ENCODE data around the gene SYTL3.

SYTL3 gene

DNA sequence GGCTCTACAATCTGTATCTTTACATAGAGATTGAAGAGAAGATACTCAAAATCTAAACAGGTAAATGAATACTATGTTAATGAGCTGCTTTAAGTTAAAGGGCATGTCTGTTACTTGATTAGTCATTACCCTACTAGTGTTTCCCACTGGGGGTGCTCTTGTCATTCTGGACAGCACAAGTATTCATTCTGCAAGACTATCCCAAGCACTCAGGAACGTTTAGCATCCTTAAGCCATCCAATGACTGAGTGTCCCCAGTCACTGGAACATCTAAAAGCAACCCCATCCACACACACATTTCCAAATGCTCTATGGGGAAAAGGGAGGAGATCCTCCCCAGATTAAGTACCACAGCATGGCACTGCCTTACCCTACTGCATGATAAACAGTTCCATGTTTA is 143.6 kb downstream of the SYTL3 start:
- no peak for DNase-seq (ENCODE audit: low read depth)

DNA sequence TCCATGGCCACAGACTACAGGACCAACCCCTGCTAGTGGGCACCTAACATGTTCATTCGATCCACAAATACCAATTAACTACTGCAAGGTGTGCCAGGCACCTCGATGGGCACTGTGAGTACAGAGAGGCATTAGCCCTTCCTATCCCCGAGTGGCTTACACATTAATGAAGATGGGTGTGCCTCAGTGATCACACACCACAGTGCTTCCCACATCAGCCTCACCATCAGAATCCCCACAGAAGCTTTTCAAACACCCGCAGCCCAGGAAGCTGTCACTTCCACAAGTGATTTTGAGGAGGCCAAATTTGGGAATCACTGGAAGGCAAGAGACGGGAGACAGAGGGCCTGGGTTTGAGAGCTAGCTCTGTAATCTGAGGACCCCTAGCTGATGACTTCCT is 145.7 kb downstream of the SYTL3 start:
- no peak for DNase-seq (ENCODE audit: low read depth)

DNA sequence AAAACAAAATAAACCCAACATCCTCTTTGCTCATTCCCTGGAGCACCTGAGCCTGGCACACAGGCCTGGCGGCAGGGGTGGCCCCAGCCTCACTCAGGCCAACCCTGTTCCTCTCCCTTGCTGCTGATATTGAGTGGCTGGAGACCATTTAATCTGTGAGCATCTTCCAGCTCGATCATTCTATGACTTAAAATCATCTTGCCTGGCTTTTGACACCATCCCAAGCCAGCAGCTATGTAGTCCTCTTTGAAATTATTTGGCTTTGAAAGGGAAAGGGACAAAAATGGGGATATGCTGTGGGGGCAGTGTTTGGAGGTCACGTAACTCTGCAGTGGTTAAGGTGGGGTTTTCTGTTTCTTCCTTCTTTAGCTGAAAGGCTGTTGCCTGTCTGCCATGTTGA is 146.5 kb downstream of the SYTL3 start:
- no peak for DNase-seq (ENCODE audit: low read depth)

DNA sequence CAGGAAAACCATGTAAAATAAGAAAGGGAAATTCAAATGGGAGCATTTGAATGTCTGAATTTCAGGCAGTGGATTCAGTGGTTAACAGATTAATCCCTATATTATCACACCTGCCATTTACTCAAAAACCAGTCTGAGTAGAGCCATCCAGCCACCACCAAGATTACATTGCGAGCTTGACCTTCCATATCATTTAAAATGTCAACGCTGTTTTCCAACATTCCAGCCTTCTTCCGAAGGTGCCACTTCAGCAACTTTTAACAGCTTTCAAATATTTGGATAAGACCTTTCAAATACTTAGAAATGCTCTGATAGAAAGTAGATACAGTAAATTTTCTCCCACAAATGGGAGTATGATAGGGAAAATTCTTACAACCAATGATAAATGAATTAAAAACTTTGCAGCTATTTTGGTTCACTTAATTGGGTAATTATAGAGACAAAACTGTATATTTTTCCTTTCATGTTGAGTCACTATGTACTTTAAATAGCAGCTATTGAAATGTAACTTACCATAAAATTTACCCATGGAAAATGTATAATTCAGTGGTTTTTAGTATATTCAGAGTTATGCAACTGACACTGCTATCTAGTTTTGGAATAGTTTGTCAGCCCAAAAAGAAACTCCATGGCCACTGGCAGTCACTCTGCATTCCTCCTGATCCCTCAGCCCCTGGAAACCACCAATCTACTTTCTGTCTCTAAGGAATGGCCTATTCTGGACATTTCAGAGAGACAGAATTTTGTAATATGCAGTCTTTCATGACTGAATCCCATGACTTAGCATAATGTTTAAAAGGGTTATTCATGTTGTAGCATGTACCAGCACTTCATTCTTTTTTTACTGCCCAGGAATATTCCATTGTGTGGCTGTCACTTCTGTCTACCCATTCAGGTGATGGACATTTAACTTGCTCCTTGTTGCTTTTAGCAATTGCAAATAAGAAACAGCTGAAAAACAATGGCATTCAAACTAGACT is 147.8 kb downstream of the SYTL3 start:
- no peak for DNase-seq (ENCODE audit: low read depth)

DNA sequence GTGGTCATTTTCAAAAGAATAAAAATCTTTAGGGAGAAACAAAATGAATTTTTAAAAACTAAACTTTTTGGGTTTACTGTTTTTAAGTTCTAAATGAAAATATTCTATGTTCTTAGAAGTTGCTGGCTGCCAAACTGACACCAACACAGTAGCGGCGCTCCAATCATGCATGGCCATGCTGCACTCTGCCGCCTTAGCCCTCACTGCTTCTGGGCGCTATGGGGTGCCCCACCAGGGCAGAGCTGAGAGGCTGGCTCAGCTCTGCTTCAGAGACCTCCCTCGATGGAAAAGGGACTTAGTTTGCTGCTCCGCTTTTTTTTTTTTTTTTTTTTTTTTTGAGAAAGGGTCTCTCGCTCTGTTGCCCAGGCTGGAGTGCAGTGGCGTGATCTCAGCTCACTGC is 148.5 kb downstream of the SYTL3 start:
- no peak for DNase-seq (ENCODE audit: low read depth)

DNA sequence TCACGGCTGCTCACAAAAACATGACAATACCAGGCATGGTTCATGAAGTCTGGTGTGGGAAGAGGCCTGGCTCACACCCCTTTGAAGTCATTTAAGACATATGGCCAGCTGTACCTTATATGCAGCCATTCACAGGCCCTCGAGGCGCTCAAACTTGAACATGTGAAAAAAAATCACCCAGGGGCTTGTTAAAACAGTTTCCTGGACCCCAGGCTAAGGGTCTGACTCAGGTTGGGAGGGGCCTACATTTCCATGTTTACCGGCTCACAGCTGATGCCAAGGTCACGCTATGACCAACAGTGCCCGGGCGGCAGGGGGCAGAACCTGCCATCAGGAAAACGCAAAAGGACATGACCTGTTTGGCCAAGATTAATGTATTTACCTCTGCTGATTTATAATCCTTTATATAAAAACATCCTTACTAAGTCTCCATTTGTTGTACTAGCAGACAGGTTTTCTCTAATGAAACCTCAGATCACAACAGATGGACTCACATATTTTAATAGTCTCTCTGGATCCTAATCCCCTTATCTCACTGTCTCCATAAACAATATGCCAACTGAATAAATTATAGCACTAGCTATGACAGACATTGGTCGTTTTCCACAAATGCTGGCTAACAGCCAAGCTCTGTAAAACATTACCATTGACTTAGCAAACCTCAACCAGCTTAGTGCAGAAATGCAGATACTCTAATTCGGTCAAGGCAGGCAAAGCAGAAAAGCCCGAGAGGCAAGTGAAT is 149.4 kb downstream of the SYTL3 start:
- DNase-seq (ENCODE audit: low read depth): no peak

DNA sequence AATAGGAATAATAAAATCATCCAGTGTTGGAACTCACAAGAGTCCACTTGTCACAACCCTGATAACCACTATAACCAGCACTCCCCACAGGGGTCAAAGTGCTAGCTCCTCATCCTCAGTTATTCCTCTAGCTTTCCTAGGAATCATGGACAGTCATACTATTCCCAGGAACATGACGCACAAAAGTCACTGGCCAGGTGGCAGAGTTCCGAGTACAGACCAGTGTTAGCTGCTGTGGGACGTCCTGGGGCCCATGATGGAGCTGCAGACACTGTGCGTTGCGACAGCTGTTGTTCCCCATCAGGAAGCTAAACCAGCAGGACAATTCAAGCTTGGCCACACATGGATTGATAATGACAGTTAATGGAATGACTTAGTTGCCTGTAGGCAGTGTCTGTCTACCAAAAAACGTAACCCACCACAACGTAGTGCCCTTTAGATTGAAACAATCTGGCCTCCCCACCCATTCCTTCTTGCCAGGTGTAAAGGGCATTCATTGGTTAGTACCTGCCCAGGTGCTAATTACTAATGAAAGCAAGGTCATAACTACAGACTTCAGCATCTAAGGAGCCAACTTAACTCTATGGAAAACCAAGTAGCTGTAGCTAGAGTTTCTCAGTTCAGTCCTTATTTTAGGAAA is 151.9 kb downstream of the SYTL3 start:
- no peak for DNase-seq (ENCODE audit: low read depth)

DNA sequence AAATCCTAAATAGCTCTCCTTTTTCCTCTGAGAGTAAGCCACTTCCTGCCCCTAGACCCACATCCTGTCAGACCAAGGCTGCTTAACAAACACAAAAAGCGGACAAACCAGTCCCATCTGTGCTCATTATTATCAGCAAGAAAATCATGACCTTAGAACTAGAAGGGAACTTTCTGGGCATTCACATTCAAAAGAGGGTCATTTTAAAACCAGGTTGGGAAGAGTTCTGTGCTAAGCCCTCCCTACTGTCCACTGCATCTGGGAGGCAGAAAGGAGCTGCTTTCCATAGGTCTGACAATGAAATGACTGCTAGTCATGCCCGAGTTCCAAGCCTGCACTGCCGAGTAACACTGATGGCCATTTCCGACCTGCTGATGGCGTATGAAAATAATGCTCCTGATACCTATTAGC is 153.9 kb downstream of the SYTL3 start:
- no peak for DNase-seq (ENCODE audit: low read depth)

DNA sequence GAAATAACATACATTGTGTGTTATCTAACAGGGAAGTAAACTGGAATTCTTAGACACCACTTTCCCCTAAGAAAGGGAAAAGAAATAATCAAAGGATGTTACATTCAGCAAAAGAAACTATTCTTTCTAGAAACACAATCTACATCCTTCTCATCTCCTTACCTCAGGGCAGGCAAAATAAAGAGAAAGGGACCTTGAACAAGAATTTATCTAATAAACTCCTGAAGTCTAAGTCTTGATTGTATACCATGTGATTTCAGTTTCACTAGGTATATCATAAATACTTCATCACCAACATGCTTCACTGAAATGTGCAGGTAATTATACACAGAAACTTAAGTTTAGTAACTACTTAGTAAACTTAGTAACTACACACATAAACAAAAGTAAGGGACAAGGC is 154.4 kb downstream of the SYTL3 start:
- DNase-seq (ENCODE audit: low read depth): no peak

DNA sequence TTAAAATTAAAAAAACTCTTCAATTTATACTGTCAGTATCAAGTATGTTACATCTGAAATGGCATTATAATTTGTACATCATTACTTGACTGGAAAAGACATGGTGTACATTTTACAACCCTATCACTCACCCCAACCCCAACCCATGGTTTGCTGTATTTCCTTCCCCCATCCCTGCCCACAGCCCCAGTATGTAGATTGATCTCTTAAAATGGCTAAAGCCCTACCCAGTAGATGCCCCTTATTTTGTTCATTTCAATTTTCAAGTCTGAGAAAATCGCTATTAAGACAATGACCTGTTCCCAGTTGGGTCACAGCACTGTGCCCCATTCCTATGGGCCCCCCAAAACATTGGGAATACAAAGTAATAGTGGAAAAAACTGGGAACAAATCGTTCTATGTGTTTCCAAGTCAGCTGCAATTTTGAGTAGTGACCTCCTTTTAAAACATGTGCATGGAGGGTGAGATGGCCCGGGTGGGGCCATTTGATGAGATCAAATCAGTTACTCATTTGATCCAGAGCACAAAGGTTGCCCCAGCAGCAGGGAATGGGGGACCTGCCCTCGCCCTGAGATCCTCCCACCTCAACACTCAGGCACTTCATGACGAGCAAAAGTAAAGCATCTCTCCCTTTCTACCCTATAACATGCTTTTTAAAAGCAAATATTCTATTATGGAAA is 156.0 kb downstream of the SYTL3 start:
- DNase-seq (ENCODE audit: low read depth): no peak

DNA sequence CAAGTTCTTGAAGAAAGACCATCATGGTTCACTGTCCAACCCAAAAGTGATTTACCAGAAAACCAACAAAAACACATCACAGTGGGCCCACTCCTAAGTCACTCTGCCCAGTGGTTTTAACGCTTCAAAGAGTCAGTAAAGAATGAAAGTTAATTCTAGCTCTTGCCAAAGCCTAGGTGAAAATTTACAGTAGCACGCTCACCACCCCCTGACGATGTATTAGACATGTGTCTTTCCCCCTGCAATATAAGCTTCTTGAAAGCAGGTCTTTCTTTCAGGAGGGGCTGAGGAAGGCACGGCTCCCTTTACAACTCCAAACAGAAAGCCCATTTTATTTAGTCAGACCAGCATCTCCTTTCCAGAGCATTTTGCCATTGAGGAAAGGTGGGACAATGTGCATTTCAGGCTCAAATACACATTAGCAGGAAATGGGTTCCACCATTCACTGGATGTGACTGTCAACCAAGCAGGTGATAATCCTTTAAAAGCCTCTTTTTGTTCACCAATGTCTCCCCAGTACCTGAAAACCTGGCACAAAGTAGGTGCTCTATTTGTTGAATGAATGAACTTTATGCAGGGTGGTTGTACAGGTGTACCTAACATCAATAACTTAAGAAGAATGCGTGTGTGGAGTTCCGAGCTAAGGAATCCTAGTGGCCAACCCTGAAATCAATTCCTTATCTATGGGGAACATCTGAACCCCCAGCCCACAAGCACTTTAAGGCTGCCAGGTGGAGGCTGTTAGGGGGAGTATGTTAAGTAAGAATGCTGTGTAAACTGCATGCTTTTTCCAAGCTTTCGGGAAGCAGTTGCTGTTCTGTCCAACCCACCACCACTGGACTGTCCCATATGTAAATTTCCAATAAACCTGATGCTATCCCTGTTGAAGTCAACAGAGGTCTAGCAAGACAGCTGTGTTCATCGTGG is 157.9 kb downstream of the SYTL3 start:
- DNase-seq (ENCODE audit: low read depth): no peak

DNA sequence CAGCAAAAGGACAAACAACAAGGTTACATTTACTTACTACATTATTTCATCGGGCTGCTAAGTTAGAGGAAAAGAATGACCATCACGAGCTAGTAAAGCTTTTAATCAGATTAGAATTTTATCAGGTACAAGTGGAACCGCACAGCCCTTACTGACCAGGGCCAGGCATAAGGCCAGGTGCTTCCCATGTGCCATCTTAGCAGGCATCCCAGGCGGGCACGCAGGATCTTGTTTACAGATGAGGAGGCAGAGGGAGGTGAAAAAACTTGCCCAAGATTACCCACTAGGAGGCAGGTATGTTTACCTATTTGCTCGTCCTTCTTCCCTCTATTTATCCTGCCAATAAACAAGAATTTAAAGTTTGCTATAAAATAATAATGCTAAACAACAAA is 158.6 kb downstream of the SYTL3 start:
- no peak for DNase-seq (ENCODE audit: low read depth)

DNA sequence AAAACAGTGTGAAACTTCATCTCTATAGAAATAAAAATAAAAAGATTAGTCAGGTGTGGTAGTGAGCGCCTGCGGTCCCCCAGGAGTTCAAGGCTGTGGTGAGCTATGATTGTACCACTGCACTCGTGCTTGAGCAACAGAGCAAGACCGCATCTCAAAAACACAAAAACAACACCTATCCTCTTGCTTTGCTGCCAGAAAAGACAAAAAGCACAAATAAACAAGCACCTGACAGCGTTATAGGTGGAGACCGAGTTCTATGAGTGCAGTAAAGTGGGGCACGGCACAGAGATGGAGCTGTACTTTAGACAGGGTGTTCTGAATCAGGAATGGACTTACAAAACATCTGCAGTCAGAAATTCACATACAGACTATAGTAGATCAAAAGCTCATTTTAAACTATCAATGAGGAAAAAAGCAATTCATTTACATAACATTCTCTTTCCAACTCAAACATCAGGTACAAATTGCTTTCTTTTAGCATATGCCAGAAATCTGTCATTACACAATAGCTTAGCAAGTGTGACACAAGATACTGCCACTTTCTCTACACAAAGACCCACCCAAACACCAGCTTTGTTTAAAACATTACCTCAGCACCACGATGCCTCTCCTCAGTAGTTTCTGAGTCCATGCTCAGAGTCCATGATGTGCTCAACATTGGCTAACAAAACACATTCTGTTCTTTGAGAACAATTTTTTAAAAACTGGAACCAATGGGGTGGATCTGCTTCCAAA is 159.3 kb downstream of the SYTL3 start:
- no peak for DNase-seq (ENCODE audit: low read depth)

DNA sequence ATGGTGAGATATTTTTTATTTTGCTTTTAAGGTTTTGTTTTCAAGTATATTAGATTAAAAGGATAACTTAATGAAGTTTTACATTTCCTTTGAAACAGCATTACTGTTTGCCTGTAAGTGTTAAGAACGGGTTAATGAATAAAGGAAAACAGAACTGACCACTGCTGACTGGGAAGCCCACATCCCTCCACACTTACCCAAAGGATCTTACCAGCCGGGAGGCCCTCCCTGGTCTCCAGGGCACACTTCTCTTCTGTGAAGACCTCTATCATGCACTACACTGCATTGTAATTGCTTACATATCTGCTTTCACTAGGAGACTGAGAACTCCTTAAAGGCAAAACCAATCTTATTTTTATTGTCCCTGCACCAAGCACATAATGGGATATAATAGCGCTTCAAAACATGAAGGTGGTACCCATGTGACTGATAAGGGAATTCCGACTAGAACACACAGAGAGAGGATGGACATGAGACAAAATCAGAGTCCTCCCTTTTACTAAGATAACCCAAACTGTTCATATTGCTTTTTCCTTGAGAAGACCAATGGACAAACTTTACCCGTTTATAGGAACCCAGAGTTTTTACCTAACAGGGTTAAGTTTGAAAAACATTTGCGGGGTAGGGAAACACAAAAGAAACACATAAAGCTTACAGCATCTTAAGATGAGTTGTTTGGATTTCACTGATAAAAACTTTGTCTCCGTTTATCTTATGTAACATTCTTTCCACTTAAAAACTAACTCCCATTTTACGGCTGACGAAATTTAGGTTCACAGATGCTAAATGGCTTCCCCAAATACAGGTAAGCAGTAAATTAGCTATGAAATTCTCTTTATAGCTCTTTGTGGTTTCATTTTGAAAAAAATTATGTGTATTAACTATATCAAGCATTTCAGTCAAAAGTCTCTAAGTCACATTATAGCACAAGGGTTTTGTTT is 160.6 kb downstream of the SYTL3 start:
- DNase-seq (ENCODE audit: low read depth): no peak

DNA sequence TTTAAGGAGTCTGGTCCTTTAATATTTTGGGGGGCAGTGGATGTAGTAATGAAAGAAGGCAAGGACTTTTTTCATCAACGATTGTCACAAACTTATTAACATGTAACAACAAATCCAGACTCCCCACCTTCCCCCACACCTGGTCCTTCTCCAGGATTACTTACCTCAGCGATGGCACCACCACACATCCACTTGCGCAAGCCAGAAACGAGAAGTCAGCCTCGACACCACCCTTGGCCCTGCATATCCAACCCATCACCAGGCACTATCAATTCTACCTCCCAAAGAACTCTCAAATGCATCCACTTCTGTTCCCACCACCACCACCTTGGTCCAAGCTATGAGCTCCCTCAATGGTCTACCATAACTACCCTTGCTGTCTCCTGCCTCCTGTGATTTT is 162.8 kb downstream of the SYTL3 start:
- no peak for DNase-seq (ENCODE audit: low read depth)

DNA sequence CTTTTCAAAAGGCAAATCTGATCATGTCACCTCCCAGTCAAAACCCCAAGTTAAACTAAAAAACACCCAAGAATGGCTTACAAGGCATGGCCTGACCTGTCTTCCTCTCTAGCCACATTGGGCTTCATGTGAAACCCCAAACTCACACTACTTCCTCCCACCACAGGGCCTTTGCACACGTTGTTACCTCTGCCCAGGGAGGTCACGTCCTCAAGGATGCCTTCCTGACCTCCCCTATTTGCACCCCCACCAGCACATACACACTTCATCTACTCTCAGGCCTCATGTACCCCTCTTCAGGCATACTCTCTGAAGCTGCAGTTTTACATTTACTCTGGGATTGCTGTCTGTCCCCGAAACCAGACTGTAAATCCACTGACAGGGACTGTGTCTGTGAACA is 163.2 kb downstream of the SYTL3 start:
- no peak for DNase-seq (ENCODE audit: low read depth)
